GM12878 (cell line): ENCODE data around the gene RNF148. TPM values are rescaled to one million over a fixed set of nuclear protein-coding genes. Genes with fewer than 3 reads are reported as not detected.

Experiments
- ATAC-seq: fragments of 200-7000 bp; cut with Tn5 transposase; 3 replicates; pipeline ENCODE4 v1.9.1; 2020; ENCODE audit warnings: mild to moderate bottlenecking, moderate library complexity
- BruUV-seq: library from RNA; stranded (reverse); fragments of 400-500 nt; replicated peaks from 2 replicates; lab custom pipeline; 2021; lab: Mats Ljungman, UMichigan
- CTCF ChIA-PET: fragments of 300-600 bp; sonication (Branson Sonifier 250); formaldehyde crosslinking; extraction: SDS; loops from one replicate; lab custom pipeline; 2021; ENCODE audit warnings: inconsistent platforms; lab: Yijun Ruan, JAX
- POLR2A ChIA-PET: fragments of 350-600 bp; formaldehyde crosslinking; extraction: SDS; loops from one replicate; lab custom pipeline; 2021; ENCODE audit warnings: inconsistent platforms; lab: Charles Lee
- RAD21 ChIA-PET: fragments of 300-600 bp; sonication (Branson Sonifier 250); formaldehyde crosslinking; loops from one replicate; lab custom pipeline; 2023; ENCODE audit warnings: antibody characterized with exemption; ENCODE audit not compliant: unreplicated experiment; lab: Charles Lee
- SMC1A ChIA-PET: fragments of 300-600 bp; sonication (Branson Sonifier 250); formaldehyde crosslinking; loops from one replicate; lab custom pipeline; 2023; ENCODE audit not compliant: unreplicated experiment, uncharacterized antibody; lab: Charles Lee
- DNase-seq: peaks from one replicate; pipeline ENCODE4 v3.0.0-alpha.2; 2011; ENCODE audit warnings: low read depth, low spot score
- FAIRE-seq: peaks from 3 replicates; lab custom pipeline; 2011; peaks lifted over from hg19 to GRCh38; lab: Jason Lieb, UNC
- H2AFZ ChIP-seq: 2 replicates; pipeline ENCODE4 v1.6.0; 2011; ENCODE audit warnings: low read depth, low read length, control low read depth; ENCODE audit not compliant: control insufficient read depth
- H3K27ac ChIP-seq: 2 replicates; pipeline ENCODE4 v1.5.1; 2011; ENCODE audit warnings: control low read depth; ENCODE audit not compliant: control insufficient read depth, insufficient read depth
- H3K27me3 ChIP-seq, 2 experiments: replicated peaks in 1 of 2; 2 replicates each; pipeline versions ENCODE4 v1.6.0 to v1.6.1; 2011; ENCODE audit warnings: low read length in 1 of 2; ENCODE audit not compliant: control insufficient read depth in 2 of 2, insufficient read depth in 2 of 2
- H3K36me3 ChIP-seq, 2 experiments: 2 replicates each; pipeline ENCODE4 v1.5.1; 2011; ENCODE audit warnings: low read length in 1 of 2; ENCODE audit not compliant: control insufficient read depth in 2 of 2, insufficient read depth in 2 of 2
- H3K4me1 ChIP-seq: 2 replicates; pipeline ENCODE4 v1.6.1; 2011; ENCODE audit warnings: mild to moderate bottlenecking, low read length, moderate library complexity, mixed read lengths; ENCODE audit not compliant: control insufficient read depth, insufficient read depth
- H3K4me2 ChIP-seq: 2 replicates; pipeline ENCODE4 v1.6.0; 2011; ENCODE audit warnings: control low read depth; ENCODE audit not compliant: control insufficient read depth, insufficient read depth
- H3K4me3 ChIP-seq: fragments of 200-600 bp; sonication (generic); 2 replicates; pipeline ENCODE4 v1.5.1; 2016
- H3K79me2 ChIP-seq: 2 replicates; pipeline ENCODE4 v1.6.0; 2011; ENCODE audit warnings: low read length; ENCODE audit not compliant: control insufficient read depth, insufficient read depth
- H3K9ac ChIP-seq: 2 replicates; pipeline ENCODE4 v1.8.0; 2011; ENCODE audit warnings: low read length, control low read depth, mixed read lengths; ENCODE audit not compliant: control insufficient read depth, insufficient read depth
- H3K9me3 ChIP-seq: replicated peaks from 3 replicates; pipeline ENCODE4 v1.5.1; 2011; ENCODE audit warnings: mild to moderate bottlenecking, low read length; ENCODE audit not compliant: control insufficient read depth, insufficient read depth
- H4K20me1 ChIP-seq: 2 replicates; pipeline ENCODE4 v1.6.0; 2011; ENCODE audit not compliant: control insufficient read depth, insufficient read depth
- CBFB ChIP-seq: IDR thresholded peaks from 2 replicates; pipeline ENCODE4 v1.6.1; 2016; ENCODE audit warnings: antibody characterized with exemption, low read depth
- CREB1 ChIP-seq: IDR thresholded peaks from 2 replicates; pipeline ENCODE4 v1.6.1; 2012; ENCODE audit warnings: low read depth, mild to moderate bottlenecking, inconsistent platforms
- MTA2 ChIP-seq: fragments of 450-650 bp; IDR thresholded peaks from 2 replicates; pipeline ENCODE4 v1.6.1; 2016; ENCODE audit warnings: low read depth, mild to moderate bottlenecking, moderate library complexity
- NFXL1 ChIP-seq: fragments of 450-650 bp; IDR thresholded peaks from 2 replicates; pipeline ENCODE4 v1.6.1; 2017; ENCODE audit warnings: antibody characterized with exemption, mild to moderate bottlenecking, borderline replicate concordance
- REST ChIP-seq: IDR thresholded peaks from 2 replicates; pipeline ENCODE4 v1.6.1; 2012; ENCODE audit warnings: mild to moderate bottlenecking, low read depth, low read length
- WGBS: methylation state at CpG from one replicate; pipeline ENCODE4 v1.1.6; 2016; ENCODE audit warnings: low lambda C conversion rate; ENCODE audit not compliant: insufficient replicate concordance, insufficient coverage; ENCODE audit errors: missing lambda C conversion rate; 5-methylcytosine and 5-hydroxymethylcytosine counted together
- in situ Hi-C: fragments of 300-500 bp; cut with MboI; formaldehyde crosslinking; loops from 9 replicates; pipeline ENCODE4 v1.14.3; 2018; ENCODE audit warnings: mixed read lengths
- intact Hi-C: fragments of 100-400 bp; cut with micrococcal nuclease; formaldehyde crosslinking; loops from one replicate; pipeline ENCODE4 v1.14.2; 2022; ENCODE audit not compliant: unreplicated experiment
- polyA plus RNA-seq, 11 experiments: library from polyadenylated mRNA; depleted of rRNA in 4 of 11; unstranded in 6 of 11; stranded (reverse) in 5 of 11; fragments of >200 nt; fragmentation: Nextera tagmentation in 4 of 11; fragmentation: Illumina TruSeq in 1 of 11; extraction: Ambion mirVana in 4 of 11; extraction: Trizol in 1 of 11; gene quantifications; 1 replicate in 1 of 11; 2 replicates in 10 of 11; pipeline versions ENCODE4 v1.2.1 to v1.2.3, GENCODE V29; 2011 to 2016; ENCODE audit warnings: inconsistent platforms in 2 of 11, missing spikeins in 2 of 11, low read depth in 1 of 11
- total RNA-seq, 4 experiments: library from RNA; depleted of rRNA in 3 of 4; stranded (reverse); fragments of >200 nt in 3 of 4; fragmentation: Illumina TruSeq in 1 of 4; extraction: Trizol in 1 of 4; gene quantifications; 2 replicates each; pipeline versions ENCODE4 v1.2.1 to v1.2.3, GENCODE V29; 2013 to 2021
- TF ChIP-seq, protein P1 (sequence below): IDR thresholded peaks from 2 replicates; pipeline ENCODE4 v1.6.1; 2012; ENCODE audit warnings: low read depth, low read length, improper control_type of control experiment
- TF ChIP-seq, protein P2 (sequence below): fragments of 450-650 bp; IDR thresholded peaks from 2 replicates; pipeline ENCODE4 v1.6.1; 2016; ENCODE audit warnings: mild to moderate bottlenecking
- TF ChIP-seq, protein P3 (sequence below): IDR thresholded peaks from 2 replicates; pipeline ENCODE4 v1.6.1; 2012; ENCODE audit warnings: improper control_type of control experiment, low read depth, low read length; ENCODE audit not compliant: insufficient replicate concordance
- TF ChIP-seq, protein P4 (sequence below): fragments of 450-650 bp; IDR thresholded peaks from 2 replicates; pipeline ENCODE4 v1.6.1; 2016; ENCODE audit warnings: mild to moderate bottlenecking

The RNF148 gene
- total and polyA plus RNA-seq, 10 of the 15 experiments (the other 5 are each of a cell fraction or from before 2014, with no cell fraction given): 0.06 to 0.22 (median 0.17) TPM; not detected in 7

- TF ChIP-seq, protein P1, sequence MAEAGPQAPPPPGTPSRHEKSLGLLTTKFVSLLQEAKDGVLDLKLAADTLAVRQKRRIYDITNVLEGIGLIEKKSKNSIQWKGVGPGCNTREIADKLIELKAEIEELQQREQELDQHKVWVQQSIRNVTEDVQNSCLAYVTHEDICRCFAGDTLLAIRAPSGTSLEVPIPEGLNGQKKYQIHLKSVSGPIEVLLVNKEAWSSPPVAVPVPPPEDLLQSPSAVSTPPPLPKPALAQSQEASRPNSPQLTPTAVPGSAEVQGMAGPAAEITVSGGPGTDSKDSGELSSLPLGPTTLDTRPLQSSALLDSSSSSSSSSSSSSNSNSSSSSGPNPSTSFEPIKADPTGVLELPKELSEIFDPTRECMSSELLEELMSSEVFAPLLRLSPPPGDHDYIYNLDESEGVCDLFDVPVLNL: no peak
- TF ChIP-seq, all 136 proteins: peak for 0
These were observed 3.7 kb downstream of the RNF148 start, which contains the start of gene RNF133 (continued) for GRCh38 chr7:122699017-122699416.

DNA sequence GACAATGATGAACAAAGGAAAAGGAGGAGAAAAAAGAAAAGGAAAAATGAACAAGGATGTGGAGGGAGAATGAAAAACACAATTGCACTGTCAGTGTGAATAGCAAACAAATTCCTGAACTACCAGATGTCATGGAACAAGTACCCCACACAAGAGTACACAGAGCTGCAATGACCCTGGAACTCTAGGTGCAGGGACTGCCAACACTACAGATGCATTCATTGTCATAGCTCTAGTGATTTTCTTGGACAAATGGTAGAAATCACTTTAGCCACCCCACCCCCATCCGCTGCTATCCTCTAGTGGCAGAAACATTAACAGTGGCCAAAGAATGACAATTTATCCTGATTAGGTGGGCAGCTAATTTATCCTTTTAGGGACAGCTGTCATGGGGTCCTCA lies 6.9 kb downstream of the RNF148 start:
- ChIA-PET RAD21 (no interaction called here), CTCF (interaction anchor here (0.6 to 1.1 kb wide), 5 partner anchors 9 to 457 kb away, joined by 3 to 4 read pairs (median 3); no protein-coding TSS in a partner anchor), SMC1A (interaction anchor here (0.8 to 1.6 kb wide), 9 partner anchors 9 to 43 kb away, joined by 3 to 4 read pairs (median 3); no protein-coding TSS in a partner anchor), POLR2A (no interaction called here)
- Histone ChIP-seq H3K4me2 (no peak overlapping the region), H3K4me1 (no peaks in the 10 kb centered on the region), H3K79me2 (no peaks in the 10 kb centered on the region), H4K20me1 (no peaks in the 10 kb centered on the region), H3K9ac (no peak overlapping the region), H3K27me3 (no peaks in the 10 kb centered on the region), H3K9me3 (no peaks in the 10 kb centered on the region), H2AFZ (no peak overlapping the region), H3K4me3 (no peak overlapping the region), H3K27ac (no peak overlapping the region), H3K36me3 (no peaks in the 10 kb centered on the region)
- ATAC-seq (no peak), DNase-seq (no peak), FAIRE-seq (no peak)
- in situ Hi-C loops (no loop called here), intact Hi-C loops (loop anchor here (10.0 kb wide), 1 partner anchor 669 kb away; no protein-coding TSS in a partner anchor)
- no TSS peak for BruUV-seq
- WGBS: 0% methylated on average over 1 of the region's 1 CpG
- no peak for TF ChIP-seq NFXL1
- TF ChIP-seq, protein P2, sequence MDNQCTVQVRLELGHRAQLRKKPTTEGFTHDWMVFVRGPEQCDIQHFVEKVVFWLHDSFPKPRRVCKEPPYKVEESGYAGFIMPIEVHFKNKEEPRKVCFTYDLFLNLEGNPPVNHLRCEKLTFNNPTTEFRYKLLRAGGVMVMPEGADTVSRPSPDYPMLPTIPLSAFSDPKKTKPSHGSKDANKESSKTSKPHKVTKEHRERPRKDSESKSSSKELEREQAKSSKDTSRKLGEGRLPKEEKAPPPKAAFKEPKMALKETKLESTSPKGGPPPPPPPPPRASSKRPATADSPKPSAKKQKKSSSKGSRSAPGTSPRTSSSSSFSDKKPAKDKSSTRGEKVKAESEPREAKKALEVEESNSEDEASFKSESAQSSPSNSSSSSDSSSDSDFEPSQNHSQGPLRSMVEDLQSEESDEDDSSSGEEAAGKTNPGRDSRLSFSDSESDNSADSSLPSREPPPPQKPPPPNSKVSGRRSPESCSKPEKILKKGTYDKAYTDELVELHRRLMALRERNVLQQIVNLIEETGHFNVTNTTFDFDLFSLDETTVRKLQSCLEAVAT: no peak
- no peak for TF ChIP-seq CBFB
- TF ChIP-seq REST: no peak
- no peak for TF ChIP-seq MTA2
- no peak for TF ChIP-seq CREB1
- TF ChIP-seq, protein P3, sequence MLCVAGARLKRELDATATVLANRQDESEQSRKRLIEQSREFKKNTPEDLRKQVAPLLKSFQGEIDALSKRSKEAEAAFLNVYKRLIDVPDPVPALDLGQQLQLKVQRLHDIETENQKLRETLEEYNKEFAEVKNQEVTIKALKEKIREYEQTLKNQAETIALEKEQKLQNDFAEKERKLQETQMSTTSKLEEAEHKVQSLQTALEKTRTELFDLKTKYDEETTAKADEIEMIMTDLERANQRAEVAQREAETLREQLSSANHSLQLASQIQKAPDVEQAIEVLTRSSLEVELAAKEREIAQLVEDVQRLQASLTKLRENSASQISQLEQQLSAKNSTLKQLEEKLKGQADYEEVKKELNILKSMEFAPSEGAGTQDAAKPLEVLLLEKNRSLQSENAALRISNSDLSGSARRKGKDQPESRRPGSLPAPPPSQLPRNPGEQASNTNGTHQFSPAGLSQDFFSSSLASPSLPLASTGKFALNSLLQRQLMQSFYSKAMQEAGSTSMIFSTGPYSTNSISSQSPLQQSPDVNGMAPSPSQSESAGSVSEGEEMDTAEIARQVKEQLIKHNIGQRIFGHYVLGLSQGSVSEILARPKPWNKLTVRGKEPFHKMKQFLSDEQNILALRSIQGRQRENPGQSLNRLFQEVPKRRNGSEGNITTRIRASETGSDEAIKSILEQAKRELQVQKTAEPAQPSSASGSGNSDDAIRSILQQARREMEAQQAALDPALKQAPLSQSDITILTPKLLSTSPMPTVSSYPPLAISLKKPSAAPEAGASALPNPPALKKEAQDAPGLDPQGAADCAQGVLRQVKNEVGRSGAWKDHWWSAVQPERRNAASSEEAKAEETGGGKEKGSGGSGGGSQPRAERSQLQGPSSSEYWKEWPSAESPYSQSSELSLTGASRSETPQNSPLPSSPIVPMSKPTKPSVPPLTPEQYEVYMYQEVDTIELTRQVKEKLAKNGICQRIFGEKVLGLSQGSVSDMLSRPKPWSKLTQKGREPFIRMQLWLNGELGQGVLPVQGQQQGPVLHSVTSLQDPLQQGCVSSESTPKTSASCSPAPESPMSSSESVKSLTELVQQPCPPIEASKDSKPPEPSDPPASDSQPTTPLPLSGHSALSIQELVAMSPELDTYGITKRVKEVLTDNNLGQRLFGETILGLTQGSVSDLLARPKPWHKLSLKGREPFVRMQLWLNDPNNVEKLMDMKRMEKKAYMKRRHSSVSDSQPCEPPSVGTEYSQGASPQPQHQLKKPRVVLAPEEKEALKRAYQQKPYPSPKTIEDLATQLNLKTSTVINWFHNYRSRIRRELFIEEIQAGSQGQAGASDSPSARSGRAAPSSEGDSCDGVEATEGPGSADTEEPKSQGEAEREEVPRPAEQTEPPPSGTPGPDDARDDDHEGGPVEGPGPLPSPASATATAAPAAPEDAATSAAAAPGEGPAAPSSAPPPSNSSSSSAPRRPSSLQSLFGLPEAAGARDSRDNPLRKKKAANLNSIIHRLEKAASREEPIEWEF: no peak
- TF ChIP-seq, protein P4, sequence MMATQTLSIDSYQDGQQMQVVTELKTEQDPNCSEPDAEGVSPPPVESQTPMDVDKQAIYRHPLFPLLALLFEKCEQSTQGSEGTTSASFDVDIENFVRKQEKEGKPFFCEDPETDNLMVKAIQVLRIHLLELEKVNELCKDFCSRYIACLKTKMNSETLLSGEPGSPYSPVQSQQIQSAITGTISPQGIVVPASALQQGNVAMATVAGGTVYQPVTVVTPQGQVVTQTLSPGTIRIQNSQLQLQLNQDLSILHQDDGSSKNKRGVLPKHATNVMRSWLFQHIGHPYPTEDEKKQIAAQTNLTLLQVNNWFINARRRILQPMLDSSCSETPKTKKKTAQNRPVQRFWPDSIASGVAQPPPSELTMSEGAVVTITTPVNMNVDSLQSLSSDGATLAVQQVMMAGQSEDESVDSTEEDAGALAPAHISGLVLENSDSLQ: no peak
